ENCODE measurements around the gene DNAI2.

The DNAI2 gene

GRCh38 chr17:74362810-74363498 lies 88.9 kb downstream of the DNAI2 start:
- DNase-seq, result no peak

Measured in right kidney (tissue), 1 donor.